HG03469 (cell line): Measurements from ENCODE around the gene COL27A1.
"Not testable (repeated sequence)": the region's sequence is repeated elsewhere in the genome, so short reads cannot be mapped to it uniquely, and the experiment has no call there.

Experiments
- ATAC-seq: cut with Tn5 transposase; IDR thresholded peaks from one replicate; pipeline ENCODE4 v1.9.1; 2021; ENCODE audit warnings: mild to moderate bottlenecking, moderate library complexity, moderate number of reproducible peaks; ENCODE audit not compliant: unreplicated experiment

Gene COL27A1

DNA sequence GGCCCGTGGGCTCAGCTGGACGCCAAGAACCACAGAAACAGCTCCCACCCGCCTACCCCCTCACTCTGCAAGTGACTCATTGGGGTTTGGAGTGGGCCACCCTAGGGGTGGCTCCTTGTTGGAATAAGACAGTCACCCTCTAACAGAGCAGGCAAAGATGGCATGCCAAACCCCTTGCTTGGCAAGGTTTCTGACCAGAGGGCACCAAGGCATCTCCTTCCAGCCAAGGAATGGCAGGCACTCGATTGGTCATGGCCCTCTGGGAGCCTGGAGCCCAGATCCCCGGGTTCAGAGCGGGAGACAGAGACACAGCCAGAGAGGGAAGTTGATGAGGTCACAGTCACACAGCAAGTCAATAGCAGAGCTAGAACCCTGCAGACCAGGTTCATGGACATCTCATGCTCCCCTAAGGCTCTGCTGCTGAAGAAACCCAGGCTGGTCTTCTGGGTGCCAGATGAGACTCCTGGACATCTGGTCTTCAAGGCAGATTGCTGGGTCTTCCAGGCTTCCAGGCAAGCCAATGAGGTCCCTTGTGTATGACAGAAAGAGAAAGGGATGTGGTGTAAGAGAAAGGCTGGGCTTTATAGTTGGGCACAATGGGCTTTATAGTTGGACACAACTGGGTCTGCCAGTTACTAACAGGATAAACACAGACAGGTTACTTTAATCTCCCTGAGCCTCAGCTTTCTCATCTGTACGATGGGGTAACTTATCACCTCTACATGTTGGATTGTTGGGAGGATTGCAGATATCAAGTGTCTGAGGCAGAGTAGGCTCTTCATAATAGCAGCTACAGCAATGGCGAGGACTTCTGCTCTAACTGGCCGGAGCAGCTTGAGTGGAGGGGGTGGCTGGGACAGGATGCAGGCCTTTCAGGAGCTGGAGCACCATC, 33.0 kb upstream of the COL27A1 start:
- ATAC-seq = no peak

DNA sequence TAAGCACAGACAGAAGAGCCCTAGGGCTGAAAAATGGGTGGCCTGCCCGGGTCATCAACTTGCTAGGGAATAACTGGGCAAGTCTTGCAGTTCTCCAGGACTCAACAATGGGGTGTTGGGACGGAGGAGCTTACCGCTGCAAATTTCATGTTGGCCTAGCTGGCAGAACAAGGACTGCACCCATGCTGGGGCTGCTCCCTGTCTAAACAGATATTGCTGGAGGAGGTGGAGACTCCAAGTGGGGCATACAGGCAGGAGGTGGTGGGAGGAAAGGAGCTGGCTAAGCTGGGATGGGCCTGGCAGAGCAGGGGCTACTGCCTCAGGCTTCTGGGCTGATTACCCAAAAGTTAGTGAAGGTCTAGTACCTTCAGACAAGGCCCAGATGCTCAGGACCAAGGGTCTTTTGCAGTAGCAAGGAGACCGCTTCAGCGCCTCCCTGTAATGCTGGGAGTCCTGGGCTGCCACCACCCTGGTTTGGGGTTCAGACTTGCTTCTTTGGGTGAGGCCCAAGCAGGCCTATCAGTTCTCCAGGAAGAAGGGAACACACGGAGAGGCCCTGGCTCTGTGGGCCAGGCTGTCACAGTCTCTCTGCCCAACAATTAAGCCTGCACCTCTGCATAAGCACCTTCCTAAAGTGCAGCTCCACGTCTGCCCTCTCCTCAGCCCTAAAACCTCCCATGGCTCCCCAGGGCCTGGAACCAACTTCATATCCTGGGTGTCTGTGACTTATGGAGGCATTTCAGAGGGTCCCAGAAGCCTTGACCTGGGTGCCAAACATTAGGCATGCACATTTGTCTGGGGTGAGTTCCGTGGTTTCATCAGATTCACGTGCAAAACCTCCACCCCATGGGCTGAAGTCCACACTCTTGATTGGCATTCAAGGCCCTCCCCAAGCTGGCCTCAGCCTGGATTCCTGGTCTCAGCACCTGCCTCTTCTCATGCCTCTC, 32.0 kb upstream of the COL27A1 start:
- ATAC-seq = no peak

- no peak for ATAC-seq
Observed at GRCh38 chr9:114124138-114124537, 31.2 kb upstream of the COL27A1 start.

- ATAC-seq = no peak
Observed at GRCh38 chr9:114124666-114125475, 30.5 kb upstream of the COL27A1 start.

DNA sequence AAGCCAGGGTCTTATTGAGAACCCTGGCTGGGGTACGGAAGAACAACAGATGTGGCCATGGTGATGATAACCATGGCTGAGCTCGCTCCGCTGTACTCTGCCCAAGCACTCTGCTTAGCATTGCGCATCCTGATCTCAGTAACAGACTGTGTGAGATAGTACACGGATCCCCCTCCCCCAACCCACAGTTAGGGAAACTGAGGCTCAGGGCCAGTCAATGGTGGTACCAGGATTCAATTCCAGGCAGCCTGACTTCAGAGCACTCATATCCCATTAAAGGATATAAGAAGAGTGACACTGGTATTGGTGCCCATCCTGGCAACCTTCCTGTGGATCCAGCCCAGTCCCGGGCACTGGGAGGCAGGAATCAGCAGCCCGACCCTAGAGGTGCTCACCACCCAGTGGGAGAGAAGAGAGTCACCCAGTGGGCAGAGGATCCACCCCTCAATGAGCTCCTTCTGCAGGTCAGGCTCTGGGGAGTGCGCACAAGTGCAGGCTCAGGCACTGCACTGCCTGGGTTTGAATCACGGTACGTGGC, 29.8 kb upstream of the COL27A1 start:
- no peak for ATAC-seq

- ATAC-seq = no peak
Observed at GRCh38 chr9:114126247-114127060, 28.9 kb upstream of the COL27A1 start.

GRCh38 chr9:114128759-114129158, 26.6 kb upstream of the COL27A1 start:
- not testable (repeated sequence) for ATAC-seq

- ATAC-seq = no peak
Observed at GRCh38 chr9:114130141-114130540, 25.2 kb upstream of the COL27A1 start.

- no peak for ATAC-seq
Observed at GRCh38 chr9:114130624-114131277, 24.6 kb upstream of the COL27A1 start.

GRCh38 chr9:114131808-114132549, 23.4 kb upstream of the COL27A1 start:
- ATAC-seq = no peak

DNA sequence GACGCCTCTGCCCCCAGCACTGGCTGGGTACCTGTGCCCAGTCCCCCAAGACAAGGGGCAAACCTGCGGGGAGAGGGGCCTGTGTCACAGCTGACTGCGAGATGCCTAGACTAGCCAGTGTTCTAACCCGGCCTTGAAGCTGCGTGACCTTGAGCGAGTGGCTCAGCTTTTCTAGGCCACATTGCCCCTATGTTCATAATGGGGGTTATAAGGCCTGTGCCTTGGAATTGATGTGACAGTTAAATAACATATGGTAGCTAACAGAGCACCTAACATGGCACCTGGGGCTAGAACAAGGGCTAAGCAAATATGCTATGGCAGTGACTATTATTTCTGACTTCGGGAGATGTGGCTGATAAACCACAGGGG, 22.8 kb upstream of the COL27A1 start:
- ATAC-seq = no peak

DNA sequence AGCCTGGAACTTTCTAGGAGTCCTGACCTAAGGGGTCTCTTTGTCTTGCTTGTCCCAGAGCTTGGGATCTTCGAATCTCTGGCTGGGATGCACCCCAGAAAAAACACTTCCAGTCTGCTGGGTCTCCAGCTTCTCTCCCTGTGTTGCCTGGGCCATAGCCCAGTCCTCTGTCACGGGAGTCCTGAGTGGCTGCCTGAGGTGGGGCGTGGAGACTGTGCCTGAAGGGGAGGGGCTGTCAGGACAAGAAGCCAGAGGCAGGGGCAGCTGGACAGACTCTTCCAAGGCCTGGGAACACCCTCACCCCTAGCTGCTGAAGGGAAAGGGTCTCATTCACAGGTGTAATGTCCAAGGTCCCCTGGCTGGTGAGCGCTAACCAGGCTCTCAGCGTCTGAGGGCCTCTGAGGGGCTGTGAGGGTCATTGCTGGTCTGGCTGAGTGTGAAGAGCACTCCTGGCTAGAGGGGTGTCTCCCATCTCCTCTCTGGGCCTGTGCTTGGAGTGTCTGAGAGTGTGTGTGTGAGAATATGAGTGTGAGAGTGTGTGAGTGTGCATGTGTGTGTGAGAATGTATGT, 20.4 kb upstream of the COL27A1 start:
- ATAC-seq = no peak

- no peak for ATAC-seq
Observed at GRCh38 chr9:114137831-114138230, 17.5 kb upstream of the COL27A1 start.

DNA sequence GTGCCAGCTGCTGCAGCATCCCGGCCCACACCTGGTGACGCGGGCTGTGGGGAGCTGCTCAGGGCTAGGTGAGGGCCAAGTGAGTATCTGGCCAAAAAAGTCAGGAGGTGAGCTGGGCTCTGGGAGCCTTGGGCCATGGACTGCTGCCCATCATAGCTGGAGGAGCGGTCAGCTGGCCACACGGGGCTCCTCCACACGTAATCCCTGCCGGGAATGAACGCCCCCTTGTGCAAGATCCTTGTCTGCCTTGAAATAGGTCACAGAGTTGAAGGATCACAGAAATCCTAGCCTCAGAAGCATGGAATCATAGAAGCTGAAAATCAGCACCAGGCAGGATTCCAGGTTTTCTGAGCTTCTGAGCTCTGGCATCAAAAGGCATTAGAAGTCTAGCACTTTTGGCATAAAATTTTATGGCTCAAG, 16.8 kb upstream of the COL27A1 start:
- ATAC-seq = no peak

GRCh38 chr9:114139071-114139470, 16.3 kb upstream of the COL27A1 start:
- no peak for ATAC-seq

- ATAC-seq = no peak
Observed at GRCh38 chr9:114140401-114140800, 14.9 kb upstream of the COL27A1 start.

DNA sequence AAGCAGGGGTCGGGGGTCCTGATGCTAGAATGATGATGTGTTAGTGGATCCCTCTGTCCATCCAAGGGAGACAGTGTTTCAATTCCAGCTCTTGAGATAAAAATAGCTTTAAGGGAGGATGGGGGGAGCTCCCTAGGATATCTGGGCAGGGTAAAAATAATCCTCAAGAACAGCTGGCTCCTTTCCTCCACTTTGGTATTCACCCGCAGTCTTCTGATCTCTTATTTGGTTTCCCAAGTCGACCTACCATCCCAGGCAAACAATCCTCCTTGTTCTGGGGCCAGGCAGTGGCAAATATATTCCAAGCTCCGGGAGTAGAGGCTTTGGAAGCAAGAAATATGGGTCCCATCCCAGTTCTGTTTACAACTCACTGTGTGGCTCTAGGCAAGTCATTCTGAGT, 14.5 kb upstream of the COL27A1 start:
- no peak for ATAC-seq
